IMR-90 (cell line): ENCODE results near the gene KIF5C. TPM values are rescaled to one million over a fixed set of nuclear protein-coding genes. Genes with fewer than 3 reads are reported as not detected.

Experiments
- ATAC-seq: fragments of 200-7000 bp; cut with Tn5 transposase; 2 replicates; pipeline ENCODE4 v1.9.1; 2020; ENCODE audit warnings: low read depth, mild to moderate bottlenecking, moderate library complexity
- BruUV-seq: library from RNA; stranded (reverse); fragments of 400-500 nt; replicated peaks from 2 replicates; lab custom pipeline; 2021; lab: Mats Ljungman, UMichigan
- CTCF ChIA-PET: fragments of 300-600 bp; formaldehyde crosslinking; extraction: SDS; loops from one replicate; lab custom pipeline; 2021; ENCODE audit warnings: antibody characterized with exemption; lab: Yijun Ruan, JAX
- POLR2A ChIA-PET: fragments of 300-600 bp; sonication (Branson Sonifier 250); formaldehyde crosslinking; loops from one replicate; lab custom pipeline; 2022; ENCODE audit warnings: antibody characterized with exemption; ENCODE audit not compliant: unreplicated experiment; lab: Charles Lee
- DNase-seq: peaks from one replicate; pipeline ENCODE4 v3.0.0; 2013
- H2AFZ ChIP-seq: replicated peaks from 2 replicates; pipeline ENCODE3; 2013; ENCODE audit warnings: low read length, mild to moderate bottlenecking; ENCODE audit not compliant: poor library complexity
- H2AK5ac ChIP-seq: 2 replicates; pipeline ENCODE4 v1.6.1; 2013; ENCODE audit warnings: low read depth, low read length, inconsistent platforms
- H2AK9ac ChIP-seq: replicated peaks from 2 replicates; pipeline ENCODE3; 2013; ENCODE audit warnings: mild to moderate bottlenecking, low read depth, low read length, moderate library complexity; ENCODE audit not compliant: poor library complexity
- H2BK120ac ChIP-seq: 2 replicates; pipeline ENCODE4 v1.6.1; 2013; ENCODE audit warnings: low read depth, low read length, inconsistent platforms
- H2BK15ac ChIP-seq: 3 replicates; pipeline ENCODE4 v1.6.1; 2013; ENCODE audit warnings: low read depth, low read length, inconsistent platforms
- H2BK20ac ChIP-seq: 2 replicates; pipeline ENCODE4 v1.6.1; 2013; ENCODE audit warnings: low read depth, mild to moderate bottlenecking, inconsistent platforms, low read length, moderate library complexity
- H2BK5ac ChIP-seq: 2 replicates; pipeline ENCODE4 v1.6.1; 2013; ENCODE audit warnings: mild to moderate bottlenecking, low read depth, low read length, inconsistent platforms; ENCODE audit not compliant: poor library complexity, severe bottlenecking
- H3K14ac ChIP-seq: replicated peaks from 2 replicates; pipeline ENCODE4 v1.6.1; 2013; ENCODE audit warnings: low read depth, low read length, inconsistent platforms
- H3K18ac ChIP-seq: 2 replicates; pipeline ENCODE4 v1.6.1; 2013; ENCODE audit warnings: low read depth, low read length, control low read depth
- H3K23ac ChIP-seq: 2 replicates; pipeline ENCODE4 v1.6.1; 2013; ENCODE audit warnings: low read depth, low read length, inconsistent platforms
- H3K27ac ChIP-seq: 2 replicates; pipeline ENCODE4 v1.5.1; 2013; ENCODE audit warnings: mild to moderate bottlenecking, control low read depth, low read length; ENCODE audit not compliant: insufficient read depth
- H3K27me3 ChIP-seq: 2 replicates; pipeline ENCODE4 v1.6.1; 2013; ENCODE audit warnings: low read length; ENCODE audit not compliant: control insufficient read depth, insufficient read depth
- H3K36me3 ChIP-seq: 2 replicates; pipeline ENCODE4 v1.6.1; 2013; ENCODE audit warnings: low read length, mixed read lengths; ENCODE audit not compliant: control insufficient read depth, insufficient read depth
- H3K4ac ChIP-seq: 2 replicates; pipeline ENCODE4 v1.6.1; 2013; ENCODE audit warnings: low read depth, low read length, inconsistent platforms
- H3K4me1 ChIP-seq: 2 replicates; pipeline ENCODE4 v1.6.1; 2013; ENCODE audit warnings: low read length, mixed read lengths; ENCODE audit not compliant: control insufficient read depth, insufficient read depth
- H3K4me2 ChIP-seq: 2 replicates; pipeline ENCODE4 v1.6.1; 2013; ENCODE audit warnings: low read depth, mild to moderate bottlenecking, control low read depth, low read length, moderate library complexity
- H3K4me3 ChIP-seq: 2 replicates; pipeline ENCODE4 v1.5.1; 2013; ENCODE audit warnings: low read depth, mild to moderate bottlenecking, control low read depth, low read length, moderate library complexity; ENCODE audit not compliant: insufficient read depth
- H3K56ac ChIP-seq: 2 replicates; pipeline ENCODE4 v1.6.1; 2013; ENCODE audit warnings: low read length, inconsistent platforms; ENCODE audit not compliant: insufficient read depth; ENCODE audit errors: extremely low read depth
- H3K79me1 ChIP-seq, 2 experiments: 2 replicates each; pipeline ENCODE4 v1.6.1; 2013; ENCODE audit warnings: low read length in 2 of 2, inconsistent platforms in 1 of 2, low read depth in 1 of 2
- H3K9ac ChIP-seq: 2 replicates; pipeline ENCODE4 v1.6.1; 2013; ENCODE audit warnings: low read depth, low read length, control low read depth
- H3K9me1 ChIP-seq: 2 replicates; pipeline ENCODE4 v1.6.1; 2013; ENCODE audit warnings: low read length, inconsistent platforms; ENCODE audit not compliant: insufficient read depth
- H3K9me3 ChIP-seq: 2 replicates; pipeline ENCODE4 v1.6.1; 2013; ENCODE audit warnings: low read length; ENCODE audit not compliant: control insufficient read depth, insufficient read depth
- H4K20me1 ChIP-seq: 2 replicates; pipeline ENCODE4 v1.6.1; 2013; ENCODE audit warnings: low read length, inconsistent platforms; ENCODE audit not compliant: insufficient read depth
- H4K5ac ChIP-seq: 2 replicates; pipeline ENCODE4 v1.6.1; 2013; ENCODE audit warnings: mild to moderate bottlenecking, low read depth, low read length, control low read depth
- H4K8ac ChIP-seq, 2 experiments: 2 replicates each; pipeline ENCODE4 v1.6.1; 2013; ENCODE audit warnings: low read depth in 2 of 2, low read length in 2 of 2, control low read depth in 1 of 2, inconsistent platforms in 1 of 2
- H4K91ac ChIP-seq: 2 replicates; pipeline ENCODE4 v1.6.1; 2013; ENCODE audit warnings: low read depth, low read length, inconsistent platforms; ENCODE audit not compliant: insufficient read depth
- RAD21 ChIP-seq: IDR thresholded peaks from 2 replicates; pipeline ENCODE4 v1.6.1; 2012; ENCODE audit warnings: low read length, improper control_type of control experiment
- WGBS, 2 experiments: methylation state at CpG; one replicate each; pipeline versions ENCODE4 v1.1.5 to v1.1.7; 2013; ENCODE audit warnings: missing lambda C conversion rate in 2 of 2; ENCODE audit not compliant: insufficient read length in 1 of 2; ENCODE audit errors: extremely low coverage in 2 of 2; 5-methylcytosine and 5-hydroxymethylcytosine counted together
- dilution Hi-C: fragments of 300-500 bp; cut with HindIII; formaldehyde crosslinking; loops from one replicate; pipeline ENCODE4 v1.14.3; 2018; ENCODE audit warnings: low sequenced_read_pairs; ENCODE audit not compliant: unreplicated experiment
- in situ Hi-C: fragments of 300-500 bp; cut with MboI; formaldehyde crosslinking; loops from 3 replicates; pipeline ENCODE4 v1.14.3; 2019; ENCODE audit warnings: low sequenced_read_pairs, inconsistent platforms, mixed read lengths
- intact Hi-C: fragments of 100-400 bp; cut with micrococcal nuclease; formaldehyde crosslinking; loops from 2 replicates; pipeline ENCODE4 v1.10.0; 2022
- polyA plus RNA-seq, 3 experiments: library from polyadenylated mRNA; depleted of rRNA; stranded (reverse); fragments of >200 nt; gene quantifications; 2 replicates each; pipeline ENCODE4 v1.2.3, GENCODE V29; 2012; ENCODE audit warnings: low replicate concordance in 1 of 3
- total RNA-seq: library from RNA; depleted of rRNA; stranded (reverse); fragments of >200 nt; gene quantifications from 2 replicates; pipeline ENCODE4 v1.2.3, GENCODE V29; 2012

Gene KIF5C
- total and polyA plus RNA-seq, 2 of the 4 experiments (the other 2 are of a cell fraction), result 0.10 to 0.18 TPM

DNA sequence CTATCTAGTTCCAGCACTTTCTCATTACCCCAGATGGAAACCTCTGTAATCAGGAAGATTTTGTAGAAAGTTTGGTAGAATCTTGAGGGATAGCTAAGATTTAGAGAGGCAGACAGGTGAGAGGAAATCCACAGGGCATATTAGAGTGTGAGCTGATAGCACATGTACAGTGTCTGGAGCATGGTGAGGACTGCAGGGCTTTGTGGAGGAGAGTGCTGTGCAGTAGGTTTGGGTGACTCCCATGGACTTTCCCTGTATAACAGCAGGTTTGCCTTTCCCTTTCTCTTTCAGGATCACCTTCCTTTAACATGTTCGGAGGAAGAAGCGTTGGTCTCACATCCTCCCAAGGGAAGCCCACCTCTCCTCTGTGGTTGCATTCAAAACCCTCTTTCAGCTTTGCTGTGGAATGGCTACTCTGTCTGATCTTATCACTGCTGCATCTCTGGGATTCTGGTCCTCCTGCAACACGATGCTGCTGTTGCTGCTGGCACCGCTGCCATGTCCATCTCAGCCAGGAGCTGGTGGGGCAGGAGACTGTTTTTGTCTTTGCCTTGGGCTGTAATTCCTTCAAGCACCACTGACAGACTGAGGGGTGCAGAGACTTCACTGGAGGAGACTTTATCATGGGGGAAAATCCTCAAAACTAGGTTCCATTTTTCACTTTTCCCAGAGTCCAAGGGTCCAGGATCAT lies 7.8 kb upstream of the KIF5C start:
- Histone ChIP-seq H3K9me3 (no peaks in the 10 kb centered on the region), H3K18ac (no peak overlapping the region), H3K14ac (no peak overlapping the region), H2BK120ac (no peak overlapping the region), H4K20me1 (no peaks in the 10 kb centered on the region), H4K5ac (no peak overlapping the region), H2AK9ac (no peak overlapping the region), H3K27ac (no peak overlapping the region), H3K4ac (no peak overlapping the region), H3K9ac (no peak overlapping the region), H3K4me2 (no peak overlapping the region), H3K4me3 (no peak overlapping the region), H2BK20ac (no peak overlapping the region), H4K8ac (no peak overlapping the region), H2AK5ac (no peak overlapping the region), H3K79me1 (no peaks in the 10 kb centered on the region), H3K56ac (no peak overlapping the region), H3K4me1 (no peaks in the 10 kb centered on the region), H2AFZ (no peak overlapping the region), H2BK15ac (no peak overlapping the region), H3K23ac (no peak overlapping the region), H2BK5ac (no peak overlapping the region), H4K91ac (no peak overlapping the region), H3K9me1 (no peaks in the 10 kb centered on the region), H3K36me3 (no peaks in the 10 kb centered on the region), H3K27me3 (no peaks in the 10 kb centered on the region)
- no TSS peak for BruUV-seq
- POLR2A ChIA-PET, result no interaction called here
- no peak for TF ChIP-seq RAD21
- intact Hi-C loops (no loop called here), dilution Hi-C loops (no loop called here), in situ Hi-C loops (no loop called here)
- 86% methylated on average over 2 of the region's 4 CpGs; no CpG with 5 or more reads in 1 of the 2 experiments for WGBS, 2 experiments
- CTCF ChIA-PET, result no interaction called here
- no peak for DNase-seq
- ATAC-seq, result no peak
